A549 (cell line): ENCODE data around the gene PRKN. TPM values are rescaled to one million over a fixed set of nuclear protein-coding genes. Genes with fewer than 3 reads are reported as not detected.

ENCODE experiments used
- ATAC-seq, 2 experiments: fragments of 200-7000 bp in 1 of 2; fragments of >200 bp in 1 of 2; cut with Nextera tagmentation in 1 of 2; cut with Tn5 transposase in 1 of 2; 3 replicates each; pipeline versions ENCODE4 v1.8.0 to v1.9.1; 2018 to 2020; ENCODE audit warnings: mild to moderate bottlenecking in 1 of 2, moderate library complexity in 1 of 2
- CTCF ChIA-PET: fragments of 300-600 bp; sonication (Branson Sonifier 250); formaldehyde crosslinking; extraction: SDS; loops from one replicate; lab custom pipeline; 2021; ENCODE audit warnings: antibody characterized with exemption, inconsistent platforms; lab: Yijun Ruan, JAX
- POLR2A ChIA-PET: fragments of 350-600 bp; formaldehyde crosslinking; extraction: SDS; loops from one replicate; lab custom pipeline; 2021; ENCODE audit warnings: antibody characterized with exemption, inconsistent platforms; lab: Yijun Ruan, JAX
- DNase-seq, 2 experiments: peaks; one replicate each; pipeline versions ENCODE4 v3.0.0 to v3.0.0-alpha.2; 2011 to 2016; ENCODE audit warnings: low read depth in 1 of 2, low spot score in 1 of 2
- FAIRE-seq: peaks from 2 replicates; lab custom pipeline; 2011; peaks lifted over from hg19 to GRCh38; lab: Jason Lieb, UNC
- H3K27ac ChIP-seq, 2 experiments: fragments of >200 bp; sonication (Bioruptor Twin); formaldehyde crosslinking; 3 replicates each; pipeline ENCODE4 v1.5.1; 2016 to 2017
- H3K4me1 ChIP-seq: fragments of >200 bp; sonication (Bioruptor Twin); formaldehyde crosslinking; 3 replicates; pipeline ENCODE4 v1.6.1; 2016
- H3K4me2 ChIP-seq: fragments of >200 bp; sonication (Bioruptor Twin); formaldehyde crosslinking; 3 replicates; pipeline ENCODE4 v1.6.1; 2016
- H3K4me3 ChIP-seq: fragments of >200 bp; sonication (Bioruptor Twin); formaldehyde crosslinking; 3 replicates; pipeline ENCODE4 v1.5.1; 2016
- H3K9me3 ChIP-seq: fragments of >200 bp; sonication (Bioruptor Twin); formaldehyde crosslinking; 3 replicates; pipeline ENCODE4 v1.6.1; 2016
- BCL3 ChIP-seq: fragments of >200 bp; sonication (Bioruptor Twin); formaldehyde crosslinking; IDR thresholded peaks from 3 replicates; pipeline ENCODE4 v1.6.1; 2016
- BHLHE40 ChIP-seq: IDR thresholded peaks from 2 replicates; pipeline ENCODE4 v1.6.1; 2012; ENCODE audit warnings: low read depth, low read length, inconsistent platforms
- CBX8 ChIP-seq: fragments of 200-600 bp; sonication (generic); IDR thresholded peaks from 2 replicates; pipeline ENCODE4 v1.6.1; 2016
- CEBPB ChIP-seq, 2 experiments: fragments of >200 bp in 1 of 2; sonication (Bioruptor Twin) in 1 of 2; formaldehyde crosslinking in 1 of 2; IDR thresholded peaks; 2 replicates each; pipeline ENCODE4 v1.6.1; 2012 to 2016
- CHD2 ChIP-seq: fragments of 150-350 bp; IDR thresholded peaks from 2 replicates; pipeline ENCODE4 v1.6.1; 2014; ENCODE audit warnings: low read length; ENCODE audit not compliant: partially characterized antibody
- CTCF ChIP-seq: fragments of >200 bp; sonication (Bioruptor Twin); formaldehyde crosslinking; IDR thresholded peaks from 3 replicates; pipeline ENCODE4 v1.5.1; 2016
- E2F6 ChIP-seq: IDR thresholded peaks from 2 replicates; pipeline ENCODE4 v1.6.1; 2012; ENCODE audit warnings: low read depth, borderline replicate concordance
- EP300 ChIP-seq, 2 experiments: fragments of >200 bp; sonication (Bioruptor Twin); formaldehyde crosslinking; IDR thresholded peaks; 2 replicates in 1 of 2; 3 replicates in 1 of 2; pipeline ENCODE4 v1.6.1; 2016 to 2017
- FOSB ChIP-seq: fragments of 250-450 bp; sonication (Bioruptor Pico); IDR thresholded peaks from 2 replicates; pipeline ENCODE4 v1.5.0; 2020; ENCODE audit warnings: mild to moderate bottlenecking, moderate library complexity
- HES2 ChIP-seq: fragments of >200 bp; sonication (Bioruptor Twin); formaldehyde crosslinking; IDR thresholded peaks from 2 replicates; pipeline ENCODE4 v1.6.1; 2016
- HEYL ChIP-seq: fragments of 250-450 bp; sonication (Bioruptor Pico); IDR thresholded peaks from 2 replicates; pipeline ENCODE4 v1.8.0; 2021; ENCODE audit warnings: mild to moderate bottlenecking, moderate library complexity
- HOXA7 ChIP-seq: fragments of 250-450 bp; sonication (Bioruptor Pico); IDR thresholded peaks from 2 replicates; pipeline ENCODE4 v1.5.0; 2020; ENCODE audit warnings: mild to moderate bottlenecking, moderate library complexity
- HOXB13 ChIP-seq: fragments of 250-450 bp; sonication (Bioruptor Pico); IDR thresholded peaks from 2 replicates; pipeline ENCODE4 v1.5.0; 2020; ENCODE audit warnings: low read depth, mild to moderate bottlenecking, moderate library complexity
- JUN ChIP-seq, 2 experiments: fragments of >200 bp; sonication (Bioruptor Twin); formaldehyde crosslinking; IDR thresholded peaks; 2 replicates in 1 of 2; 3 replicates in 1 of 2; pipeline ENCODE4 v1.6.1; 2016 to 2017
- MAFK ChIP-seq: fragments of 450-650 bp; IDR thresholded peaks from 2 replicates; pipeline ENCODE4 v1.6.1; 2014; ENCODE audit not compliant: partially characterized antibody
- NFE2L2 ChIP-seq: fragments of 150-350 bp; conservative IDR thresholded peaks from 2 replicates; pipeline ENCODE4 v1.6.1; 2014; ENCODE audit warnings: low read length
- NPAS2 ChIP-seq: fragments of 250-450 bp; sonication (Bioruptor Pico); IDR thresholded peaks from 2 replicates; pipeline ENCODE4 v1.8.0; 2022; ENCODE audit warnings: mild to moderate bottlenecking, moderate library complexity, borderline replicate concordance
- PBX3 ChIP-seq: IDR thresholded peaks from 2 replicates; pipeline ENCODE4 v1.6.1; 2012
- PHF8 ChIP-seq: fragments of 200-600 bp; sonication (generic); IDR thresholded peaks from 2 replicates; pipeline ENCODE4 v1.6.1; 2016; ENCODE audit warnings: low read depth, mild to moderate bottlenecking, antibody characterized with exemption, moderate library complexity, borderline replicate concordance
- POLR2A ChIP-seq: IDR thresholded peaks from 2 replicates; pipeline ENCODE4 v1.6.1; 2012; ENCODE audit warnings: mild to moderate bottlenecking, low read length
- RFX5 ChIP-seq: fragments of 450-650 bp; IDR thresholded peaks from 2 replicates; pipeline ENCODE4 v1.7.1; 2014; ENCODE audit warnings: antibody characterized with exemption, mild to moderate bottlenecking, moderate library complexity
- SMC3 ChIP-seq: fragments of >200 bp; sonication (Bioruptor Twin); formaldehyde crosslinking; IDR thresholded peaks from 3 replicates; pipeline ENCODE4 v1.6.1; 2018; ENCODE audit warnings: inconsistent platforms
- SREBF2 ChIP-seq: fragments of 450-650 bp; IDR thresholded peaks from 2 replicates; pipeline ENCODE4 v1.6.1; 2014; ENCODE audit warnings: mild to moderate bottlenecking, moderate library complexity
- TP53 ChIP-seq: fragments of 250-450 bp; sonication (Bioruptor Pico); IDR thresholded peaks from 2 replicates; pipeline ENCODE4 v1.5.0; 2021; ENCODE audit warnings: mild to moderate bottlenecking, moderate library complexity
- ZC3H11A ChIP-seq: fragments of 450-650 bp; IDR thresholded peaks from 2 replicates; pipeline ENCODE4 v1.6.1; 2014; ENCODE audit warnings: antibody characterized with exemption, mild to moderate bottlenecking
- ZFP36 ChIP-seq: fragments of 450-650 bp; IDR thresholded peaks from 2 replicates; pipeline ENCODE4 v1.6.1; 2014; ENCODE audit warnings: borderline replicate concordance; ENCODE audit not compliant: partially characterized antibody
- WGBS: methylation state at CpG from one replicate; pipeline ENCODE4 v1.1.6; 2017; ENCODE audit errors: missing lambda C conversion rate; 5-methylcytosine and 5-hydroxymethylcytosine counted together
- polyA plus RNA-seq, 4 experiments: library from polyadenylated mRNA; depleted of rRNA in 3 of 4; stranded (reverse); fragments of >200 nt; fragmentation: RNase III in 1 of 4; extraction: RNeasy Plus Mini Kit Qiagen cat#74134 plus additional on column Dnase treatment in 1 of 4; gene quantifications; 2 replicates in 3 of 4; 3 replicates in 1 of 4; pipeline ENCODE4 v1.2.3, GENCODE V29; 2011 to 2017

The PRKN gene
- polyA plus RNA-seq, 2 of the 4 experiments (the other 2 are of a cell fraction), result 0.36 to 0.39 TPM

- DNase-seq, result no peak
- FAIRE-seq, result no peak
Measured at GRCh38 chr6:162336359-162336758, 391.2 kb downstream of the PRKN start.

GRCh38 chr6:162332365-162332764 is 395.2 kb downstream of the PRKN start:
- no peak overlapping the region for H3K4me2 ChIP-seq
- CTCF ChIA-PET, result no interaction called here
- FAIRE-seq, result no peak
- no peaks in the 10 kb centered on the region for H3K4me1 ChIP-seq
- H3K4me3 ChIP-seq, result no peak overlapping the region
- no peaks in the 10 kb centered on the region for H3K9me3 ChIP-seq
- 32% methylated on average over 4 of the region's 4 CpGs for whole genome bisulfite sequencing
- TF ChIP-seq EP300 (IDR thresholded peaks at IDR 0.05) (no peak), BCL3 (no peak), HOXB13 (CRISPR knock-in tag) (no peak), POLR2A (no peak), ZFP36 (no peak), CTCF (no peak), ZC3H11A (no peak), MAFK (no peak), RFX5 (no peak), CHD2 (no peak)
- no peak for ATAC-seq
- no peak overlapping the region for H3K27ac ChIP-seq
- POLR2A ChIA-PET, result no interaction called here
- no peak for DNase-seq

More at GRCh38 chr6:162336359-162336758, 391.2 kb downstream of the PRKN start:
- H3K27ac ChIP-seq, result no peak overlapping the region
- no peak overlapping the region for H3K4me2 ChIP-seq
- TF ChIP-seq FOSB (CRISPR knock-in tag) (no peak), ZC3H11A (no peak), CEBPB (IDR thresholded peaks at IDR 0.05) (no peak), SREBF2 (no peak), TP53 (no peak), NPAS2 (CRISPR knock-in tag) (no peak), E2F6 (no peak), JUN (IDR thresholded peaks at IDR 0.05) (no peak), HES2 (no peak)
- TF ChIP-seq, all 56 proteins: peak for 0
- no peak overlapping the region for H3K4me3 ChIP-seq
- no peak for ATAC-seq
- CTCF ChIA-PET, result no interaction called here
- WGBS, result 65% methylated on average over 6 of the region's 6 CpGs
- POLR2A ChIA-PET, result no interaction called here
- no peaks in the 10 kb centered on the region for H3K4me1 ChIP-seq
- no peaks in the 10 kb centered on the region for H3K9me3 ChIP-seq

- no peak overlapping the region for H3K27ac ChIP-seq
- FAIRE-seq, result no peak
- H3K9me3 ChIP-seq, result no peaks in the 10 kb centered on the region
- no peaks in the 10 kb centered on the region for H3K4me1 ChIP-seq
- ChIA-PET CTCF (no interaction called here), POLR2A (no interaction called here)
- H3K4me3 ChIP-seq, result no peak overlapping the region
- TF ChIP-seq NFE2L2 (no peak), HEYL (CRISPR knock-in tag) (no peak), ZFP36 (no peak), HOXA7 (CRISPR knock-in tag) (no peak), CBX8 (no peak), SMC3 (no peak), HOXB13 (CRISPR knock-in tag) (no peak), CHD2 (no peak), BHLHE40 (no peak), FOSB (CRISPR knock-in tag) (no peak), PHF8 (no peak), MAFK (no peak), PBX3 (no peak), TP53 (no peak)
- no peak for ATAC-seq
- 8% methylated on average over 1 of the region's 1 CpG for WGBS
- no peak overlapping the region for H3K4me2 ChIP-seq
- no peak for DNase-seq
Measured at GRCh38 chr6:162331911-162332310, 395.7 kb downstream of the PRKN start.
